Ovary (tissue), 9 donors: ENCODE measurements around the gene POLE. TPM values are rescaled to one million over a fixed set of nuclear protein-coding genes. Genes with fewer than 3 reads are reported as not detected.
"Not testable (repeated sequence)": the region's sequence is repeated elsewhere in the genome, so short reads cannot be mapped to it uniquely, and the experiment has no call there.

Experiments
- DNase-seq, 5 donors: peaks; one replicate each; pipeline ENCODE4 v3.0.0-alpha.2; 2019 to 2020
- H3K27ac ChIP-seq, 2 donors: fragments of 200-600 bp; one replicate each; pipeline versions ENCODE4 v1.5.1 to v1.8.0; 2019 to 2022
- H3K27me3 ChIP-seq: fragments of 200-600 bp; one replicate; pipeline ENCODE4 v1.8.0; 2022
- H3K36me3 ChIP-seq: fragments of 200-600 bp; sonication (generic); one replicate; pipeline ENCODE4 v1.5.1; 2019
- H3K4me1 ChIP-seq: one replicate; pipeline ENCODE4 v1.8.1; 2013; ENCODE audit warnings: mild to moderate bottlenecking, moderate library complexity; ENCODE audit not compliant: insufficient read depth
- H3K4me3 ChIP-seq: fragments of 200-600 bp; sonication (generic); one replicate; pipeline ENCODE4 v1.5.1; 2017
- H3K9me3 ChIP-seq, 2 donors: fragments of 200-600 bp in 1 of 2; sonication (generic) in 1 of 2; one replicate each; pipeline versions ENCODE4 v1.5.1 to v1.8.1; 2013 to 2019; ENCODE audit warnings: mild to moderate bottlenecking in 1 of 2, moderate library complexity in 1 of 2
- EP300 ChIP-seq: sonication (generic); formaldehyde crosslinking; IDR thresholded peaks from one replicate; pipeline ENCODE4 v1.6.1; 2017; ENCODE audit warnings: antibody characterized with exemption
- POLR2A ChIP-seq: fragments of 450-650 bp; IDR thresholded peaks from one replicate; pipeline ENCODE4 v1.6.1; 2017; ENCODE audit warnings: antibody characterized with exemption, mild to moderate bottlenecking, moderate library complexity
- WGBS, 3 donors: extraction: QIAGEN DNeasy Blood & Tissue Kit in 1 of 3; methylation state at CpG; one replicate each; pipeline versions ENCODE4 v1.1.5 to v1.1.7; 2013 to 2017; 5-methylcytosine and 5-hydroxymethylcytosine counted together
- intact Hi-C, 4 donors: fragments of 100-400 bp; cut with DNase I; formaldehyde crosslinking; loops; one replicate each; pipeline versions ENCODE4 v1.11.0 to v1.15.1; 2022 to 2023
- polyA plus RNA-seq, 2 donors: library from polyadenylated mRNA; stranded (reverse); fragments of 200-250 nt in 1 of 2; fragments of 350-450 nt in 1 of 2; fragmentation: Illumina TruSeq in 1 of 2; extraction: RNeasy Lipid Tissue Mini Kit (QIAGEN cat#74804) in 1 of 2; gene quantifications; one replicate each; pipeline ENCODE4 v1.2.3, GENCODE V29; 2013 to 2014
- total RNA-seq, 7 donors: library from RNA; depleted of rRNA in 2 of 7; stranded (reverse); fragments of >200 nt in 2 of 7; fragmentation: NEBNext Ultra II Directional in 3 of 7; extraction: Animal tissue kit (Norgen Biotek cat#: 25700) in 3 of 7; gene quantifications; one replicate each; pipeline versions ENCODE4 v1.1.0 to v1.2.4, GENCODE V29; 2016 to 2023
- TF ChIP-seq, protein P1 (sequence below), 3 donors: fragments of 450-650 bp in 2 of 3; fragments of 200-600 bp in 1 of 3; IDR thresholded peaks; one replicate each; pipeline versions ENCODE4 v1.5.1 to v1.8.0; 2016 to 2022; ENCODE audit warnings: antibody characterized with exemption in 3 of 3, mild to moderate bottlenecking in 1 of 3
- donor health status: DM: no; HTN: no; CAD: no; lungs with moderate emphysema.
- donor health status: DM: no; HTN: no; CAD: no.
- donor health status: Bipolar disorder and iron deficiency.
- donor health status: DM: yes; HTN: yes; CAD: no.
- donor health status: DM: no; HTN: no; CAD: no.
- donor health status: DM: yes; HTN: yes; CAD: no.

Gene POLE
- total and polyA plus RNA-seq, 9 donors: 12.5 to 34.7 (median 24.0) TPM

DNA sequence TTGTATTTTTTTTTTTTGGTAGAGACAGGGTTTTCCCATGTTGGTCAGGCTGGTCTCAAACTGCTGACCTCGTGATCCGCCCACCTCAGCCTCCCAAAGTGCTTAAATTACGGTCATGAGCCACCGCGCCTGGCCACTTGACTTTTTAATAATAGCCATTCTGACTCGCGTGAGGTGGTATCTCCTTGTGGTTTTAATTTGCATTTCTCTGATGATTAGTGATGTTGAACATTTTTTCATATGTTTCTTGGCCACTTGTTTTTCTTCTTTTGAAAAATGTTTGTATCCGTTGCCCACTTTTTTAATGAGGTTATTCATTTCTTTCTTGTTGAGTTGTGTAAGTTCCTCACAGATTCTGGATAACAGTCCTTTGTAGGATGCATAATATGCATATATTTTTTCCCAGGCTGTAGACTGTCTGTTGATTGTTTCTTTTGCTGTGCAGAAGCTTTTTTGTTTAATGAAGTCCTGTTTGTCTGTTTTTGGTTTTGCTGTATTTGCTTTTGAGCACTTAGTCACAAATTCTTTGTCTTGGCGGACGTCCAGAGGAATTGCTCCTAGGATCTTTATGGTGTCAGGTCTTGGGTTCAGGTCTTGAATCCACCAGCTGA is 13.2 kb upstream of the POLE start:
- DNase-seq: no peak
- WGBS, 3 donors: 74 to 84% (median 75%) methylated on average over 10 of the region's 10 CpGs
- no peaks in the 10 kb centered on the region for H3K9me3 ChIP-seq
- H3K4me3 ChIP-seq: no peak overlapping the region
- intact Hi-C loops: no loop called here
- H3K27me3 ChIP-seq: no peaks in the 10 kb centered on the region
- TF ChIP-seq EP300 (no peak), POLR2A (no peak)
- TF ChIP-seq, protein P1, sequence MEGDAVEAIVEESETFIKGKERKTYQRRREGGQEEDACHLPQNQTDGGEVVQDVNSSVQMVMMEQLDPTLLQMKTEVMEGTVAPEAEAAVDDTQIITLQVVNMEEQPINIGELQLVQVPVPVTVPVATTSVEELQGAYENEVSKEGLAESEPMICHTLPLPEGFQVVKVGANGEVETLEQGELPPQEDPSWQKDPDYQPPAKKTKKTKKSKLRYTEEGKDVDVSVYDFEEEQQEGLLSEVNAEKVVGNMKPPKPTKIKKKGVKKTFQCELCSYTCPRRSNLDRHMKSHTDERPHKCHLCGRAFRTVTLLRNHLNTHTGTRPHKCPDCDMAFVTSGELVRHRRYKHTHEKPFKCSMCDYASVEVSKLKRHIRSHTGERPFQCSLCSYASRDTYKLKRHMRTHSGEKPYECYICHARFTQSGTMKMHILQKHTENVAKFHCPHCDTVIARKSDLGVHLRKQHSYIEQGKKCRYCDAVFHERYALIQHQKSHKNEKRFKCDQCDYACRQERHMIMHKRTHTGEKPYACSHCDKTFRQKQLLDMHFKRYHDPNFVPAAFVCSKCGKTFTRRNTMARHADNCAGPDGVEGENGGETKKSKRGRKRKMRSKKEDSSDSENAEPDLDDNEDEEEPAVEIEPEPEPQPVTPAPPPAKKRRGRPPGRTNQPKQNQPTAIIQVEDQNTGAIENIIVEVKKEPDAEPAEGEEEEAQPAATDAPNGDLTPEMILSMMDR (IDR thresholded peaks at IDR 0.05): no peak
- no peak overlapping the region for H3K27ac ChIP-seq
- no peaks in the 10 kb centered on the region for H3K36me3 ChIP-seq
- no peaks in the 10 kb centered on the region for H3K4me1 ChIP-seq

DNA sequence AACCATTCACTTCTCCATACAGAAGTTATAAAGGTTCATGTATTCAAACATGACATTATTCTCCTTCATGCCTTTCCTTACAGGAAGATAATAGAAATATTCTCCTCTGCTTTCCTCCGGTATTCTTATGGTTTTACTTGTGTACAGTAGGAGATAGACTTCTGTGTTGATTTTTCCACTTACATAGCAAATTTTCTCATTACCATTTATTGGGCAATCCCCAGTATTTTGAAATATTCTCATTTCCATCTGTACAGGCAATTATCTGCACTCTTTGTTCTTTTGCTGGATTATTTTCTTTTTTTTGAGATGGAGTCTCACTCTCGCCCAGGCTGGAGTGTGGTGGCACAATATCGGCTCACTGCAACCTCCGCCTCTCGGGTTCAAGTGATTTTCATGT is 11.2 kb upstream of the POLE start:
- no peak overlapping the region for H3K27ac ChIP-seq
- no peak for DNase-seq
- H3K4me3 ChIP-seq: no peak overlapping the region
- WGBS, 3 donors: 78 to 92% (median 85%) methylated on average over 5 of the region's 5 CpGs
- no peaks in the 10 kb centered on the region for H3K4me1 ChIP-seq
- intact Hi-C loops: no loop called here
- no peaks in the 10 kb centered on the region for H3K27me3 ChIP-seq
- TF ChIP-seq EP300: no peak
- TF ChIP-seq, protein P1 (IDR thresholded peaks at IDR 0.05): no peak
- TF ChIP-seq POLR2A: no peak
- no peaks in the 10 kb centered on the region for H3K36me3 ChIP-seq
- no peaks in the 10 kb centered on the region for H3K9me3 ChIP-seq

DNA sequence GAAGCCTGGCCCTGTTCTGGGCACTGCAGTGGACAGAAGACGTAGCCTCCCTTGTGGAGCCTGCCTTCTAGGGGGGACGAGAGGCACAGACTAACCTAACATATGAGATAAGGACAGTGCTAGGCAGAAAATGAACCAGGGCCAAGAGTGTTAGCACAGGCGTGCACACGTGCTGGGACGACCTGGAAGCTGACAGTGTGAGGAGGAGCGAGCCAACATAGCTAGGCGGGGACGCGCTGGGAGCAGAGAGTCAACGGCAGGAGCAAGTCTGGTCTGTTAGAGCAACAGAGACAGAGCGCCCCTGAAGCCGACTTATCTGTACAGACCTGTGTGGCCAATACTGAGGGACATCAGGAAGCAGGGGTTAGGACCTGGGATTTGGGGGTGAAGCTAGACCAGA is 8.3 kb upstream of the POLE start:
- no peak for DNase-seq
- no peaks in the 10 kb centered on the region for H3K4me1 ChIP-seq
- TF ChIP-seq POLR2A: no peak
- TF ChIP-seq, protein P1 (IDR thresholded peaks at IDR 0.05): no peak

DNA sequence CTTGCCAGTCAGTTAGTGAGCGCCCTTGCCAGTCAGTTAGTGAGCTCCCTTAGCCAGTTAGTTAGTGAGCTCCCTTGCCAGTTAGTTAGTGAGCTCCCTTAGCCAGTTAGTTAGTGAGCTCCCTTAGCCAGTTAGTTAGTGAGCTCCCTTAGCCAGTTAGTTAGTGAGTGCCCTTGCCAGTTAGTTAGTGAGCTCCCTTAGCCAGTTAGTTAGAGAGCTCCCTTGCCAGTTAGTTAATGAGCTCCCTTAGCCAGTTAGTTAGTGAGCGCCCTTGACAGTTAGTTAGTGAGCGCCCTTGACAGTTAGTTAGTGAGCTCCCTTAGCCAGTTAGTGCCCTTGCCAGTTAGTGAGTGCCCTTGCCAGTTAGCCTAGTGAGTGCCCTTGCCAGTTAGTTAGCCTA is 7.7 kb upstream of the POLE start:
- intact Hi-C loops, H3K36me3 ChIP-seq: not testable (repeated sequence)

More for the DNA sequence above, 8.3 kb upstream of the POLE start:
- H3K9me3 ChIP-seq: no peaks in the 10 kb centered on the region
- 83 to 90% (median 86%) methylated on average over 12 of the region's 12 CpGs for WGBS, 3 donors
- H3K27ac ChIP-seq: no peak overlapping the region
- intact Hi-C loops: no loop called here
- H3K36me3 ChIP-seq: no peaks in the 10 kb centered on the region
- H3K4me3 ChIP-seq: no peak overlapping the region
- no peaks in the 10 kb centered on the region for H3K27me3 ChIP-seq

DNA sequence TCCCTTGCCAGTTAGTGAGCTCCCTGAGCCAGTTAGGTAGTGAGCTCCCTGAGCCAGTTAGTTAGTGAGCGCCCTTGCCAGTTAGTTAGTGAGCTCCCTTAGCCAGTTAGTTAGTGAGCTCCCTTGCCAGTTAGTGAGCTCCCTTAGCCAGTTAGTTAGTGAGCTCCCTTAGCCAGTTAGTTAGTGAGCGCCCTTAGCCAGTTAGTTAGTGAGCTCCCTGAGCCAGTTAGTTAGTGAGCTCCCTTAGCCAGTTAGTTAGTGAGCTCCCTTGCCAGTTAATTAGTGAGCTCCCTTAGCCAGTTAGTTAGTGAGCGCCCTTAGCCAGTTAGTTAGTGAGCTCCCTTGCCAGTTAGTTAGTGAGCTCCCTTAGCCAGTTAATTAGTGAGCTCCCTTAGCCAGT is 4.9 kb upstream of the POLE start:
- not testable (repeated sequence) for H3K27ac ChIP-seq, H3K27me3 ChIP-seq

More for the DNA sequence above, 7.7 kb upstream of the POLE start:
- not testable (repeated sequence) for H3K4me3 ChIP-seq, H3K4me1 ChIP-seq, DNase-seq, H3K27ac ChIP-seq, H3K27me3 ChIP-seq, H3K9me3 ChIP-seq
- WGBS, 3 donors: 96 to 100% (median 97%) methylated on average over 3 of the region's 3 CpGs

More for the DNA sequence above, 4.9 kb upstream of the POLE start:
- H3K9me3 ChIP-seq, DNase-seq, H3K4me3 ChIP-seq, H3K36me3 ChIP-seq, intact Hi-C loops, H3K4me1 ChIP-seq: not testable (repeated sequence)
- 63 to 98% (median 97%) methylated on average over 3 of the region's 3 CpGs for WGBS, 3 donors
